KOPT-K1 (cell line): ENCODE results near the gene SERPINB11.
"Not testable (repeated sequence)": the region's sequence is repeated elsewhere in the genome, so short reads cannot be mapped to it uniquely, and the experiment has no call there.

ENCODE experiments used
- H3K27ac ChIP-seq: fragments of 200-600 bp; sonication (generic); 2 replicates; pipeline ENCODE4 v1.5.1; 2016; ENCODE audit warnings: antibody characterized with exemption, mild to moderate bottlenecking, low read depth, low read length; ENCODE audit not compliant: poor library complexity, severe bottlenecking
- H3K36me3 ChIP-seq: fragments of 200-600 bp; sonication (generic); 2 replicates; pipeline ENCODE4 v1.5.1; 2017; ENCODE audit warnings: antibody characterized with exemption, mild to moderate bottlenecking, low read length, moderate library complexity; ENCODE audit not compliant: insufficient read depth
- H3K9me3 ChIP-seq: fragments of 200-600 bp; sonication (generic); 2 replicates; pipeline ENCODE4 v1.5.1; 2017; ENCODE audit warnings: antibody characterized with exemption, low read length, mild to moderate bottlenecking; ENCODE audit not compliant: insufficient read depth, poor library complexity, severe bottlenecking

The SERPINB11 gene, protein sequence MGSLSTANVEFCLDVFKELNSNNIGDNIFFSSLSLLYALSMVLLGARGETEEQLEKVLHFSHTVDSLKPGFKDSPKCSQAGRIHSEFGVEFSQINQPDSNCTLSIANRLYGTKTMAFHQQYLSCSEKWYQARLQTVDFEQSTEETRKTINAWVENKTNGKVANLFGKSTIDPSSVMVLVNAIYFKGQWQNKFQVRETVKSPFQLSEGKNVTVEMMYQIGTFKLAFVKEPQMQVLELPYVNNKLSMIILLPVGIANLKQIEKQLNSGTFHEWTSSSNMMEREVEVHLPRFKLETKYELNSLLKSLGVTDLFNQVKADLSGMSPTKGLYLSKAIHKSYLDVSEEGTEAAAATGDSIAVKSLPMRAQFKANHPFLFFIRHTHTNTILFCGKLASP

DNA sequence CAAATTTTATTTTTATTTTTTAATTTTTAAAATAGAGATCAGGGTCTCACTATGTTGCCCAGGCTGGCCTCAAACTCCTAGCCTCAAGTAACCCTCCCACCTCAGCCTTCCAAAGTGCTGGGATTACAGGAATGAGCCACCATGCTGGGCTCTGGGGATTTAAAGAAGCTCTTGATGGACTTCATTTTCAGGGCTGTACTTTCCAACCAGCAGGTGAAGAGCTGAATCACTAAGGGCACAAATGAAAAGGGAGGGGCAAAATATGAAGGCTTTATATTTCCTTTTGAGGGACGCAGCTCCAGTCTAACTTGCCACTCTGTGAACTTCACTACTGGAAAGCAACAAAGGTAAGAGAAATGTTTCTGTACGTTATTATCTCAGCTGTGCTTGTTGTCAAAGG, at the start of gene SERPINB11:
TSS of gene SERPINB11 (plus strand) at position 301 of the 400 bp plus-strand sequence. CDS start 7,234 bp downstream, outside the sequence.
- Histone ChIP-seq H3K27ac (no peak within 1 kb of the TSS), H3K9me3 (no peaks in the 10 kb centered on the region), H3K36me3 (no peaks in the 10 kb centered on the region)

DNA sequence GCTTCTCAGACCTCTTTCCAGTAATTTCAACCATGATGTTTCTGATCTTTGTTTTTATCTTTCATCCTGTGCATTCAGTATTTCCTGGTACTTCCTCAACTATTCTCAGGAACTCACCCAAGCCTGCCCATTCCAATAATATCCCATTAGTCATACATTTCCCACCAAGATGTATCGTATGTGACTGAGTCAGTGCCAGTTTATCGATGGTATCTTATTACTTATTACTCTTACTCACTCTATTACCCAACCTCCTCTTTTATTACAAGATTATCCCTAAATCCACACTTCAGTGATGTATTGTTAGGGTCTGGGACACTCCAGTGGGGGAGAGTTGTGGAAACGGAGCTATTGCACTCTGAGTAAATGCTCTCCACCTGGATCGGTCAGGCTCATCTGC, 43.8 kb upstream of the SERPINB11 start:
- H3K9me3 ChIP-seq, H3K36me3 ChIP-seq, H3K27ac ChIP-seq: not testable (repeated sequence)

DNA sequence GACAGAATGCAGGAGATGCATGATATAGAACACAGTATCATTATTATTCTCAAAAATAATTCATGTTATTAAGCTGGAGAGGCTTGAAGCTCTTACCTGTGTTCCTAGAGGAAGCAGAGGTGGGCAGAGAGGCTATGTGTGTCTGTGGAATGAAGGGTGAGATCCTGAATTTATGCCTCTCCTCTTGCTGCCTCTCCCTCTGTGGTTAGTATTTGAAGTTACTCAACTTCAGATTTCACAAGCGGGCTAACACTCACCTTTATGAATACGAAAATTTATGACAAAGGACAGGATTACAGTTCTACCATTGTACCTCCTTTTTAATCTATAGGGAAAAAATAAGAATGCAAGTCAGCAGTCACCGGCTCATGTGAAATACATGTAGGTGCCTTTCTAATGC, 41.0 kb upstream of the SERPINB11 start, which contains the start of gene SERPINB3:
TSS of gene SERPINB3 (minus strand) at position 144 of the 400 bp plus-strand sequence. CDS start 677 bp downstream, outside the sequence.
- H3K27ac ChIP-seq, H3K9me3 ChIP-seq, H3K36me3 ChIP-seq: not testable (repeated sequence)

DNA sequence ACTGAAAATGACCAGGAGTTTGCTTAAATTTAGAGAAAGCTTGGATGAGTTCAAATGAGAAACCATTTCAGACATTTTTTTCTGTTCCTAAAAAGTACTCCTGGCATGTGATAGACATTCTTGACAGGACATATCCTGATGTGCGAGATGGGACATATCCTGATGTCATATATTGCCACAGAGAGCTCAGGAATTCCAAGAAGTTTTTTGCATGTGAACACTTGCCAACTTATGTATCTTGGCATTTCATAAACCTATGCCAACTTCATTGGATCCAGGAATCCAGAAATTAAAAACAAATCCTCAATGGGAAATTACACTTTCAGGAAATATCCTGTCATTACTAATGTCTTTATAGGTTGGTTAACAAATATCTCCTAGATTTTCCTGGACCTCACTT, 38.2 kb upstream of the SERPINB11 start:
- no peaks in the 10 kb centered on the region for H3K9me3 ChIP-seq
- no peaks in the 10 kb centered on the region for H3K36me3 ChIP-seq
- no peak overlapping the region for H3K27ac ChIP-seq

DNA sequence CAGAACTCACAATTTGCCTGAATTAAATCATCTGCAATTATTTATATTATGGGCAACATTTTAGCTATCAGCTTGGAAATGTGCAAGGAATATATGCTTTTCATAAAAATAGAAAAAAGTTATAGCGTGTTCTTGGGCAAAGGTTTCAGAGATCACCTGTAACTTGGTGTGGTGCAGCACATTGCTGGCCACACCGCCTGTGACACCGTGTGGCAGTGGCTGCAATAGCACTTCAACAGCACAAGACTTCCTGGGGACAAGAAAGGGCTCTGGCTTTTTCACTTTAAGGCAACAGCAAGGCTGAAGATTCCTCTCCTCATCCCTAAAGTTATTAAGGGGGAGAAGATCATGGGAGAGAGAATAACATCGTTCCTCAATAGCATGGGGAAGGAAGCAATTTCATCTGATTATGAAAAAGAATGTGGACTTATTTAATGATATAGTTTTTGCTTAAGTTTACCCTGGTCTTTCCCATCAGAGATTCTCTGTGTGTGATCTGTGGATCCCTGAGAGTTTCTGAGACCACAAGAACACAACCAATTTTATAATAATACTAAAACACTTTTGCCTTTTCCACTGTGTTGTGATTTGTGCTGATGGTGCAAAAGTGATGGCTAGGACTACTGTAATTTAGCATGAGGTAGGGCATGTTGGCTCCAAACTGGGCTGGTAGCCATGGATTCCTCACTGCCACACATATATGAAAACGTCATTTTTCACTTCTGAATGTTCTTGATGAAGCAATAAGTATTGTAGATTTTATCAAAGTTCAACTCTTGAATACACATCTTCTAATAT, 26.0 kb upstream of the SERPINB11 start:
- H3K36me3 ChIP-seq = no peaks in the 10 kb centered on the region
- H3K27ac ChIP-seq = no peak overlapping the region
- no peaks in the 10 kb centered on the region for H3K9me3 ChIP-seq

DNA sequence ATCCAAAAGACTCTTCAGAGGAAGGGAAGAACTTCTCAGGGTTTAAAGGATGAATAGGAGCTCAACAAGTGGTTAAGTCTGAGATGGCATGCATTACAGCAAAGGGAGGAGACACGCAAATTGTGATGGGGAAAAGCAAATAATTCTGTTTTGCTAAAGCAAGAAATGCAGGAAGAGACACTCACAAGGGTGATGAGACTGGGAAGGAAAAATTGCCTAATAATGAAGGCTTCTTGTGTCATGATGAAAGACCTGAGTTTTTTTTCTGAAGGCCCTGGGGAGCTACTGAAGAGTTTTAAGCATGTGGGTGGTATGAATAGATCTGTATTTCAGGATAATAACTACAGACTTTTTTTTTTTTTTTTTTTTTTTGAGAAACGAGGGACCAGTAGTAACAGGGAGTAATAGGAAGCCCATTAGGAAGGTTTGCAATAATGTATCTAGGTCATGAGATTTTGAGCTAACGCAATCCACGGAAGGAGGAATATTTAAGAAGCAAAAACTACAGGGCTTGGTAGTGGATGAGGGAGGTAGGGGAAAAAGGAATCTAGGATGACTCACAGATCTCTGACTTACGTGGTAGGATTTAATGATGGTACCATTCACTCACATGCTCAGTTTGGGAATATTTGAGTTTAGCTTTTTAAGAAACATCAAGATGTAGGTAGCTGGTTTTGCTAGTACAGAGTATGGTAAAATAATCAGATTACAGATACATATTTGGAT, 25.1 kb upstream of the SERPINB11 start:
- no peak overlapping the region for H3K27ac ChIP-seq
- H3K9me3 ChIP-seq = no peaks in the 10 kb centered on the region
- H3K36me3 ChIP-seq = no peaks in the 10 kb centered on the region

DNA sequence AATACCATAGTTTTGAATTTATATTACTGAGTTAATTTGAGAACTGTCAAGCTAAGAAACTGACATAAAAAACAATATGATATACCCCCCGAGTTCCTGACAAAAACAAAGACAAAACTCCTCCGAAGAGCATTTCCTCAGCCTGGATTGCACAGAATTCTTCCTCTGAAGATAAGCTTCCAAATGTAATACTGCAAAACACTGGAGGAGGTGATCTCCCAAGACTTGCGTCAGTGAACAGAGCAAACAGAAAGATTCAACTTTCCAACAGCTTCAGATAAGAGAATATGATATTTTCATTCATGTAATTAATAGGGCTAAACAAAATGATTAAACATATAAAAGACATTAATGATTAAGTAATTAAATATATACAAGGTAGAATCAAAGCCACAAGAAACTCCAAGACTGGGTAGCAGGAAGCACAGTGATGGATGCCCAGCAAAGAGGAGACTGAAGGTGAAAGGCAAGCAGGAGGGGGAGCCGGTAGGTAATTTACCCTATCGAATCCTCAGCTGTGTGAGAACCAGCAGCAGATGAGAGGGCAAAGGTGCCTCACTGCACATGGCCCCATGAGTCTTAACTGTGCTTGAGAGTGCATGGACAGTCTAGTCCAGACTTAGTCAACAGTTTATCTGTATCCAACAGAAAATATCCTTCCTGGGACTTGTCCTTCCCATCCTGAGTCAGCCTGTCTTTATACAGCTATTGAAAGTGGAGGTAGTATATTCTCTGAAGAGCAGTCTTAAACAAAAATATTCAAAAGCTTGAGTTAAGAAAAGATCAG, 22.7 kb upstream of the SERPINB11 start:
- Histone ChIP-seq H3K27ac (no peak overlapping the region), H3K36me3 (no peaks in the 10 kb centered on the region), H3K9me3 (no peaks in the 10 kb centered on the region)

DNA sequence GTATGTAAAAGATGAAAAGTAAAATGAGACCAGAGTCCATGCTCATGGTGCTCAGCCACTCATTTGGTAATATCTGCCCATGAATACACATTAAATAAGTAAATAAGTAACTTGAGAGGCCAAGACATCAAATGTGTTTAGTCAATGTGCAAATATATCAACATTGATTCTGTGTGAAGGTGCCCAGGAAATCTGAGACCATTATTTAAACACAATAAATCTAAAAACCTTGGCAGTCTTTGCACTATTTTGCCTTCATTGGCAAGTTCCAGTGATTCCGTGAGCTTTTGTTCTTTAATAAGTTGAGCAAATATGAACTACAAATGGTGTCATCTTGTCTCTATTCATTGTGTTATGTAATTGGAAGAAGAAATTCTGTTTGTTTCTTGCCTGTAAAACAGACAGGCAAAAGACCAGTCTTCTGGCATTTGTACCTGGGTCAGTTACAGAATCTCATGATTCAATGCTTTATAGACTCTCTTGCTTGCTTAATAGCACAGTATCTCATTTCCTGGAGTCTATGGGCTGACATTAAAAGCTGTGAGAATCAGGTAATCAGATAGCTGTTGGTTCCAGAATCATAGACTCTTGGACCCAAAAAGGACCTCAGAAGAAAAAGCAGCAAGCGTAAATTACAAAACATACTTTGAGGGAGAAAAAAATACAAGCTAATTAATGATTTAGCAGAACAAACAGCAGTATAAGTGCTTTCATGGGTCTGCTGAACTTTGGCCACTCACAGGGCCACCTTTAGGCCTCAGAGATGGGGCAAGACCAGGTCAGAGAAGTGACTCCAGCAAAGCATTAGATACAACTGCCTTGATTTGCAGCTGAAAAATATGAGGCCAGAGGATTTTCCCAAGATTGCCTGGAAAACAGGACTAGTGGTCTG, 21.1 kb upstream of the SERPINB11 start:
- no peaks in the 10 kb centered on the region for H3K36me3 ChIP-seq
- no peaks in the 10 kb centered on the region for H3K9me3 ChIP-seq
- no peak overlapping the region for H3K27ac ChIP-seq

DNA sequence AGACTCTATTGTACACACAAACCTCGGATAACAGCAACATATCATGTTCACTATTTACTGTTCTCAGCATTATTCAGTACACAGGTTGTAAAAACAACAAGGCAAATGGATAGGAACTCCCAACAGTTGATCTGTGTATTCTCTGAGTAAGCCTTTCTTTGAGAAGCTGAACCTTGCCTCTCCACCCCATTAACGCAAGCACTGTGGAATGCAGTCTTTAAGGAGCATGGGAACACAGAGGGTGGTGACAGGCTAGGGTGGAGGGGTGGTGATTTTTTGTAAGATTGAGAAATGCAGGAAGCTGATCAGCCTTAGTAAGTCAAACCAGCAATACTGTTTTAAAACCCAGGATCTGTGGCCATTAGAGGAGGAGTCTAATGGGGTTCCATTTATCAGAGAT, 19.6 kb upstream of the SERPINB11 start:
- H3K36me3 ChIP-seq = no peaks in the 10 kb centered on the region
- H3K9me3 ChIP-seq = no peaks in the 10 kb centered on the region
- H3K27ac ChIP-seq = no peak overlapping the region

DNA sequence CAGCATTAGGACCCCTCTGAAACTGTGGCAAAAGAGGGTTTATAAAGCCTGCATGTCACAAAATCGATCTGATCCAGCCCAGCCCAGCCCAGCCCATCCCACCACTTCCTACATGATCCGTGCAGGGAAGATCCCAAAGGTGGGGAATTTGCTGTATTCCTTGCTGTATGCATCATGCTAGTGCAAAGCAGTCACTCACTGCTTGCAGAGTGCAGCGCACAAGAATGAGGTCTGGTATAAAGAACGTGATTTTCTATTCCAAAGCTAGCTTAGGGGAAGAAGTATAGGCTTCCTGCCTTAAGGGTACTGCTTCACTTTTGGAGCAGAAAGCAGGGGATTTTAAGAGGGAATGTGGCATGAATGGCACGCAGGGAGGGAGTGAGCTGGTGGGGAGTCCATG, 18.9 kb upstream of the SERPINB11 start:
- H3K9me3 ChIP-seq = no peaks in the 10 kb centered on the region
- H3K36me3 ChIP-seq = no peaks in the 10 kb centered on the region
- H3K27ac ChIP-seq = no peak overlapping the region

DNA sequence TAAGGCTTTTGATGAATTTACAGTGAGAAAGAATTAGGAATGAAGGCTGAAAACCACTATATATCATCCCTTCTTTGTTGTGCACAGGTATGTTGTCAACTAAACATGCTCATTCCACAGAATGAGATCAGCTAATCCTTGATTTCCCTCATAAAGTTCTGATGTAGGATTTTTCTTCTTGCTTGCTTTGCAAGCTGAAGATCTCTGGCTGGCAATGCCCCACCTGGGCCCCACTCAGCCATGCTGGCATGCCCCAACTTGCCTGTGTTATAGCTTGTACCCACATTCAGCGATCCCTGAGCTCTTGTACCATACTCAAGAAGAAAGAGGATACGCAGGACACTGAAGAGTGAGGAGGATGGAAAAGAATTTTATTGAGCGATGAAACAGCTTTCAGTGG, 18.0 kb upstream of the SERPINB11 start:
- Histone ChIP-seq H3K27ac (no peak overlapping the region), H3K36me3 (no peaks in the 10 kb centered on the region), H3K9me3 (no peaks in the 10 kb centered on the region)

DNA sequence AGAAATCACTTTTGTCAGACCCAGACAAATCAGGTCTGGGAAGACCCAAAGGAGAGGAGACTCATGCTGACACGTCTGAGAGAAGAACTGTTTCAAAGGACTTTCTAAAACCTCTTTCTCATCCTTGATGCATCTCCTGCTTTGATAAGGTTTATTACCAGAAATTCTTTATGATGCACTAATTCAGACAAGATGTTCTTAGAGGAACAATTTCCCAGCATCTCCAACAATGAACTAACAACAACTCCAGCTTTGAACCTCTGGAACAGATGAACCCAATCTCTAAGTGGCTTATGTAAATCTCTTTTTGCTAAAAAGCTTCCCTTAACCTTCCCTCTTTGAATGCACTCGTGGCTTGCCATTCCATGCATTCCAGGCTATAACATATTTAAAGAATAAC, 15.9 kb upstream of the SERPINB11 start:
- no peaks in the 10 kb centered on the region for H3K9me3 ChIP-seq
- no peak overlapping the region for H3K27ac ChIP-seq
- H3K36me3 ChIP-seq = no peaks in the 10 kb centered on the region

DNA sequence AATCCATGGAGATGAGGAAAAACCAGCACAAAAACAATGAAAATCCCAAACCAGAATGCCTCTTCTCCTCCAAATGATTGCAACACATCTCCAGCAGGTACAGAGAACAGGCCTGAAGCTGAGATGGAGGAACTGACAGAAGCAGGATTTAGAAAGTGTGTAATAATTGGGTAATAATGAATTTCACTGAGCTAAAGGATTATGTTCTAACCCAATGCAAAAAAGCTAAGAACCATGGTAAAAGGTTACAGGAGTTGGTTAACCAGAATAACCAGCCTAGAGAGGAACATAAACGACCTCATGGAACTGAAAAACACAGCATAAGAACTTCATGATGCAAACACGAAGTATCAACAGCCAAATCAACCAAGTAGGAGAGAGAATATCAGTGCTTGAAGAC, 13.7 kb upstream of the SERPINB11 start:
- Histone ChIP-seq H3K36me3 (no peaks in the 10 kb centered on the region), H3K9me3 (no peaks in the 10 kb centered on the region), H3K27ac (no peak overlapping the region)
